Stimulated activated CD4-positive, alpha-beta T cell treated with anti-CD3 and anti-CD28 coated beads, Interleukin-15, amount 100 ng/mL, for 1 hour (primary cell): ENCODE measurements around the gene FRMD4A.

Experiments
- DNase-seq, 2 donors: peaks; one replicate each; pipeline ENCODE4 v3.0.0-alpha.2; 2020; ENCODE audit warnings: low read depth in 1 of 2, low spot score in 1 of 2

FRMD4A gene

DNA sequence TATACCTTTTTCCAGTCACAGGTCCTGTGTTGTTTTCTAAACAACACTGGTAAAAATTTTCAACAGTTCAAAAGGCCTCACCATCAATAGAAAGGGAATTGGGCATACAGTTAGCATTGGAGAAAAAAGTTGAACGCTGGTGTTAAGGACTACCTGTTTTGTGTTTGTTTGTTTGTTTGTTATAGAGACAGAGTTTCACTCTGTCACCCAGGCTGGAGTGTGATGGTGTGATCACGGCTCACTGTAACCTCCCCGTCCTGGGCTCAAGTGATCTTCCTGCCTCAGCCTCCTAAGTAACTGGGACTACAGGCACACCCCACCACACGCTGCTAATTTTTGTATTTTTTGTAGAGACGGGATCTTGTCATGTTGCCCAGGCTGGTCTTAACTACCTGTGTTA lies 437.9 kb downstream of the FRMD4A start:
- DNase-seq, result no peak

DNA sequence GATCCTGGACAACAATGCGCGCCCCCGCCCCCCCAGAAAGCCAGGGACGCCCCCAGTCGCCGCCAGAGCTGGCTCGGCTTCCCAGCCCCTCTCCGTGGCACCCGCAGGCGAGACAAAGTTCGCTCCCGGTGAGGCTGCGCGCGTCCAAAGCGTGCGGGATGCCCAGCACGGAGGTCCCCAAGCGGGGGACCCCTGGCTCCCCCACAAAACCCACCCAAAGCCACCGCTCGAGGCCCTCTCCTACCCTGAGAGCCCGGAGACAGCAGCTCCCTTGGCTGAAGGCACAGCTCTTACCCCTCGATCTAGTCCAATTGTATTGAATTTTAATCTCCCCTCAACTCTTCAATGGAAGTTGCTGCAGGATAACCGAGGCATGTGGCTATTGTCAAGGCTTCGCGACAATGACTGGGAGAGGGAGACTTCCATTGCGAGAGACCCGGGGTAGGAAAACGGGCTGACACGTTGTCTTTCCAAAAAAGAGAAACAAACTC lies 438.7 kb downstream of the FRMD4A start:
- no peak for DNase-seq

- no peak for DNase-seq
Measured at GRCh38 chr10:13891128-13892000, 439.4 kb downstream of the FRMD4A start.

DNA sequence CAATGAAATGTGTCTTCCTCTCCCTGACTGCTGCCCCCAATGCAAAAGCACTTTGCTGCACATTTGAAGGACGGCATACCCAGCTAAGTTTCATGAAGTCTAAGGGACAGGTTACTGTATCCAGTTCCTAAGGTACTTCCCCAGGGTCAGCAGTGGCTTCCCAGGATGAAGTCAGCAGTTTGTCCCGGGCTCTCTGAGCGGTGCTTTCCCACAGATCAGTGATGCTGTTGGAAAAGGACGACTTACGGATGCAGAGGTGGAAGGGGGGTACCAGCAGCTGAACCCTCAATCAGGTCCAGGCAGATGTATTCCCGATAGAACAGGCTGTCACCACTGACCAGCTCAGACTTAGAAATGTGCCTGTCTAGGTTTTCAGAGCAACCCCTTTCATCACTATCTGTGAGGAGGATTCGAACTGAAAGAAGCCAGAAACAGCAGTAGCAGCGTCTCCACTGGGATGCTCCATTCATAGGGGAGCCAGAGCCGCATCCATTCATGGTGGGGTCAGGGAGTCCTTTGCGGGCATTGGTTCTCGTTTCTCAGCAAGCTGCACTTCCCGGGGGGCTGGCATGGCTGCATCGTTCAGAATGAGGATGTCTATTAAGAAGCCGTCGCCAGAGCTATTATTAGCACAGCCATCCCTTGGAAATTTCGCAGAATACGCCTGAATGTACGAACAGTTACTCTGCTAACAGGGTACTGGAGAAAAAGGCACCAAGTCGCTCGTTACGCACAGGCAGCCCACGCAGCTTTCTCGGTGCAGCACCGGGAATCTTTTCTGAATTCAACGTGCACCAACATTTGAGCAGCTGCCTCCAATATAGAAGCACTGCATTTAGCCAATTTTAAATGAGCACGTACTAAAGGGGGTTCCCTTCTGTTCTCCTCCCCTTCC lies 440.2 kb downstream of the FRMD4A start:
- DNase-seq, result no peak

DNA sequence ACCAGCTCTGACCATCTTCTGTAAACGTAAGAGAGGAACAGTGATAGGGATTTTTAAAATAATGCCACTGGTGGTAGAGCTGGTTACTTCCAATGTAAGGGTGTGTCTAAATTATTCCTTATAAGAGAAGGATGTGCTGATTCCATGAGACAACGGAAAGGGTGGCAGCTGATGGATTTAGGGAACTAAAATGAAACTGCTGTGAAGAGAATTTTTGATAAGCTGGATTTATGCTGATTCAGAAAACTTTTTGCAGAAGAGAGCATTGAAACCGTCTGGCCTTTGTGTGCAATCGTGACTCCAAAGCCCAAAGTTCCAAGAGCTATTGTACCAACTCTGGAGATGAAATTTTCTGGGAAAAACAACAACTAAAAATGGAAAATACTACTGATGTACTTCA lies 443.0 kb downstream of the FRMD4A start:
- no peak for DNase-seq

DNA sequence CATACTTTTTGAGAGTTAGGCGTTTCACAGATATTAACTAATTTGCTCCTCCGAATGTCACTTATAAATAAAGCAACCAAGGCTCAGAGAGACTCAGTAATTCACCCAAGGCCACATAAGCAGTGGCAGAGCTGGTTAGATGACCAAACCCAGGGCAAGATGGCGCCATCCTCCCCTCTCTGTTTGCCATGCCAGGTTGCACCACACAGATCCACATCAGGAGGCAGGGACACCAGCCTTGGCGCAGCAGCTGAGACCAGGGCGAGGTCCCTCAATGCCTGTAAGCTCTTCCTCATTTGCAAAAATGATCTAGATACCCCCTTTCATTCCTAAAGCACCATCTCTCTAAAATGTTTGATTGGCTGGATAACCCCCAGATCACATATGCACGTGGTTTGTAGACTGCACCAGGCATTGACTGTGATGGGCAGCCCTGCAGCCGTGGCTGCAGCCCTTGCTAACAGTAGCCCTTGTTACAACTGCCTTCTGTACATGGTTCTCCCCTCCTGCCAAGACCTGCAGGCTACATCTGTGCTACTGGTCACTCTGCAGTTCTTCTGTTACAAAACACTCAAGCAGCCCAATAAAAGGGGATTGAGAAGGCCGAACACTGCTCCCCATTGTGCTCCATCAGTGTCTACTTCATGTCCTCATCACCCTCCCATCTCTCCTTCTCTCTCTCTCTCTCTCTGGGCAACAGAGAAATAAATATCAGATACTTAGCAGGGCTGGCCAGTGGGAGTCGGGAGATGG lies 445.3 kb downstream of the FRMD4A start:
- no peak for DNase-seq

DNA sequence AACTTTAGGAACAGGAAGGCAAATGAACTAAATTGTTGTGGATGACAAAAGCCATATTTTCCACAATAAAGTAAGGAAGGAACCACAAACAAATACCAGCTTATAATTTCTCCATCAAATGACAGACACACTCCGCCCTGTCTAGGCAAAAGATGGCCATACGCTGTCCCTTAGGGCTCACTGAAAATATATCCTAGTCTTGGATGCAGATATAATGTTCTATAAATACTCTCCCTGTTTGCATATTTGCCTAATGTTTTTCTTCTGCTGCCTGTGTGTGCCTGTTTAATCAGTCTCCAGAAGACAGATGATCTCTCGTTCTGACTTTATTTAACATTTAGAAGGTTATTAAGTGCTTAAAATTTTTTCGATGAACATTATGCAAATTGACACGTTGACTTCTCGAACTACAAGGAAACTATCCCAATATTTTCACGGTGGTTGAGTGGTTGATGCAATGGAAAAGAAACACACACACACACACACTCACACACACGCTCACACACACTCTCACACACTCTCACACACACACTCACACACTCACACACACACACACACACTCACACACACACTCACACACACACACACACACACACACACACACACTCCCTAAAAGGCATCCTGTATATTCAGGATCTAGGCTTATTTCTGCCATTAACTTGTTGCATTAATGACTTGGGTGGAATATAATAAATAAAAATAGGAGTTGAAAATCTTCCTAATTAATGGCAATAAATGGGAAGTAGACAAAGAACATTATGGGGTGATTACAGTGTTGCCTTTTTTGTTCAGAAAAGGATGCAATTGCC lies 446.9 kb downstream of the FRMD4A start:
- no peak for DNase-seq

- DNase-seq, result no peak
Measured at GRCh38 chr10:13882119-13882711, 448.5 kb downstream of the FRMD4A start.

- DNase-seq, result no peak
Measured at GRCh38 chr10:13880760-13881159, 450.0 kb downstream of the FRMD4A start.

- DNase-seq, result no peak
Measured at GRCh38 chr10:13877154-13877909, 453.4 kb downstream of the FRMD4A start.

DNA sequence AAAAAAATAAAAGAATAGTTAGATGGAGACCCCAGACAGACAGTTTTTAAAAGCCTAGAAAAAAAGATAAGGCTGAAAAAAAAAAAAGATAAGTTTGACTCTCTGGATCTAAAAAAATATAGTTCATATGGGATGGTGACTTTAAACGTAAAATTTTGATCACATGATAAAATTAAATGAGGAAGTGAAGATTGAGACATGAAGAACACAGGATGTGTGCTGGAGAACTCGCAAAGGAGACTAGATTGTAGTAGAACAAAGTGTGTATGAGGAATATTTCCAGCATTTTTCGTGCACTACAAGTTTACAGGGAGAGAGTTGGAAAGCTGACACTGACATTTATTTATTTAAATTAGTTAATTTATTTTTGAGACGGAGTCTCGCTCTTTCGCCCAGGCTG lies 457.5 kb downstream of the FRMD4A start:
- DNase-seq, result no peak

DNA sequence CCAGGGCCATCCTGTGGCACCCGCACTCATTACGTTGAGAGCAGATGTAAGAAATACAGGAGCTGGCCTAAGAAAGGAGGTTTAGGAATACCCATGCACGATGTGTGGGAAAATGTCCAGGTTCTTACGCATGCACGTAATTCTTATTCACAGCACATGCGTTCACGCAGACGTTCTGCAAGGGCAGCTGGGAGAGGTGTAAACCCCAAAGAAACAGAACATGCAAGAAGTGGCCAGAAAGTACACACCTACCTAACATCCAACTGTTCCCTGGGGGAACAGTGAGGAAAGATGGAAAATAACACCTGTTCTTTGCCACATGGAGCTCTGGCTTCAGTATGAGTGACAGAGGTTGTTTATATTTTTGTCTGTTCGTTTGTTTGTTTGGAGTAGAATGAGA lies 458.3 kb downstream of the FRMD4A start:
- no peak for DNase-seq

- no peak for DNase-seq
Measured at GRCh38 chr10:13871776-13872175, 458.9 kb downstream of the FRMD4A start.

GRCh38 chr10:13871011-13871410 lies 459.7 kb downstream of the FRMD4A start:
- DNase-seq, result no peak

- no peak for DNase-seq
Measured at GRCh38 chr10:13869295-13869664, 461.4 kb downstream of the FRMD4A start.

DNA sequence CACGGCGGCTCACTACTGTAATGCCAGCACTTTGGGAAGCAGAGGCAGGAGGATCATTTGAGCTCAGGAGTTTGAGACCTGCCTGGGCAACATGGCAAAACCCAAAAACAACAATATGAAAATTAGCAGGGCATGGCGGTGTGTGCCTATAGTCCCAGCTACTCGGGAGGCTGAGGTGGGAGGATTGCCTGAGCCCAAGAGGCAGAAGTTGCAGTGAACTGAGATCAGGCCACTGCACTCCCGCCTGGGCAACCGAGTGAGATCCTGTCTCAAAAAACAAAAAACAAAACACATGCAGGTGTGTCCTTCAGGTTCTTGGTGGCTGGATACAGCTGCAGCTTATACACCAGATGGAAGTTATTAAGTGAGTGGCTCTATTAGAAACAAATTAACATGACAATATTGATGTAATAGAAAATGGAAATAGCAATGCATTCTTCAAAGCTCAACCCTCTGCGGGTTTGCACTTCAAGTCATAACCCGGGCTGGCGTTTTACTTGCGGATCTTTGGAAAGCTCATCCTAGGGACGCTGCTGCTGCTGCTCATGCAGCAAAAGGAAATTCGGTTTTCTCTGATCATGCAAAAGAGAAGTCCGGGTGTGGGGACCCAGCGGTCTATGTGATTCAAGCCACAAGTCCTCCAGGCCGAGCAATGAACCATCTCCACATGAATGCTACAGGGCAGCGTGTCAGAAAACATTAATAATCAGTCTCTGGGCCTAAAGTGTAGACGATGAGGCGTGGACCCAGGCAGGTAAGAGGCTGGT lies 462.0 kb downstream of the FRMD4A start:
- DNase-seq, result no peak

GRCh38 chr10:13867822-13868221 lies 462.9 kb downstream of the FRMD4A start:
- no peak for DNase-seq

DNA sequence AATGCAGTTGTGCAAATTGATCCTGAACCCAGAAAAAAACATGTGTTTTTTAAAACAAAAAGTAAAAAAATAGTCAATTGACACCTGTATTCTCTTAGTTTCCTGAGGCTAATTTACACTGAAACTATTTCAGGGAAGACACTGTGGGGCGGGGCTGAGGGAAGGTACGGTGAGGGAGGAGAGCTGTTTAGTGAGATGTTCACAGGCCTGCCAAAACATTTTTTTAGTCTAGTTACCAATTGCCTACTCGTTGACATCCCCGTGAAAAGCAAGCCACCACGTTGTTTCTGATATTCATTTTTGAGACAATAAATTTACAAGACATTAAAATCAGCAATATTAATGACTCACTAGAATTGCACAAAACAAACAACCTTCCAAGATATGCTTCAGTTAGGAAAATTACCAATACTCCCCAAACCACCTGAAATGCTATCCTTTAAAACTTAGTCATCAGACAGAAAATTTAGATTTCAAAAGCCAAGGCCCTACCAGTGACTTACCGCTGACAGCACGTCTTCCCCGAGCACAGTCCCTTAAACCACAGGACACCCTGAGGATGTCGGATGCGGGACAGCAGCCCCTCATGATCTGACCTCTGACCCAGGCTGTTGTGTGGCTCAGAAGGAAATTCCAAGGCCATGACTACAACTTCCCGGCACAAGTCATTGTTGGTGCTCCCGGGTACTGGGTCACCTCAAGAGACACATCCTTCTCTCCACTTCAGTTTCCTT lies 464.8 kb downstream of the FRMD4A start:
- no peak for DNase-seq
